Hepatocyte (in vitro differentiated cells): Measurements from ENCODE around the gene GHDC. TPM values are rescaled to one million over a fixed set of nuclear protein-coding genes. Genes with fewer than 3 reads are reported as not detected.
A peak's percentile ranks its signal among the peaks of the same experiment; 100 is the strongest.

Experiments
- DNase-seq: peaks from one replicate; pipeline ENCODE4 v3.0.0-alpha.2; 2016; ENCODE audit warnings: low spot score
- H2AFZ ChIP-seq: fragments of 200-600 bp; sonication (generic); 2 replicates; pipeline ENCODE4 v1.6.0; 2016; ENCODE audit warnings: antibody characterized with exemption, mild to moderate bottlenecking
- H3K27ac ChIP-seq: fragments of 200-600 bp; sonication (generic); 2 replicates; pipeline ENCODE4 v1.5.1; 2016; ENCODE audit warnings: mild to moderate bottlenecking
- H3K27me3 ChIP-seq: fragments of 200-600 bp; sonication (generic); 2 replicates; pipeline ENCODE4 v1.6.1; 2016
- H3K36me3 ChIP-seq: fragments of 200-600 bp; sonication (generic); replicated peaks from 2 replicates; pipeline ENCODE4 v1.5.1; 2016; ENCODE audit warnings: low read depth; ENCODE audit not compliant: insufficient read depth
- H3K4me1 ChIP-seq: fragments of 200-600 bp; sonication (generic); 2 replicates; pipeline ENCODE4 v1.5.1; 2016; ENCODE audit warnings: mild to moderate bottlenecking, moderate library complexity; ENCODE audit not compliant: insufficient read depth
- H3K4me2 ChIP-seq: fragments of 200-600 bp; sonication (generic); 2 replicates; pipeline ENCODE4 v1.6.0; 2016
- H3K4me3 ChIP-seq: fragments of 200-600 bp; sonication (generic); 2 replicates; pipeline ENCODE4 v1.5.1; 2016; ENCODE audit warnings: mild to moderate bottlenecking
- H3K79me2 ChIP-seq: fragments of 200-600 bp; sonication (generic); 2 replicates; pipeline ENCODE4 v1.6.0; 2017; ENCODE audit warnings: mild to moderate bottlenecking
- H3K9me2 ChIP-seq: fragments of 200-600 bp; sonication (generic); replicated peaks from 2 replicates; pipeline ENCODE4 v1.6.0; 2017; ENCODE audit warnings: mild to moderate bottlenecking; ENCODE audit not compliant: insufficient read depth
- H3K9me3 ChIP-seq: fragments of 200-600 bp; sonication (generic); 2 replicates; pipeline ENCODE4 v1.5.1; 2016; ENCODE audit warnings: low read depth, mild to moderate bottlenecking
- H4K20me1 ChIP-seq: fragments of 200-600 bp; sonication (generic); 2 replicates; pipeline ENCODE4 v1.6.0; 2016; ENCODE audit warnings: mild to moderate bottlenecking; ENCODE audit not compliant: insufficient read depth, poor library complexity, severe bottlenecking
- CTCF ChIP-seq: fragments of 200-600 bp; sonication (generic); IDR thresholded peaks from 2 replicates; pipeline ENCODE4 v1.5.1; 2016; ENCODE audit warnings: antibody characterized with exemption, mild to moderate bottlenecking; ENCODE audit not compliant: poor library complexity
- EZH2 ChIP-seq: fragments of 200-600 bp; sonication (generic); IDR thresholded peaks from 2 replicates; pipeline ENCODE4 v1.6.1; 2016; ENCODE audit warnings: antibody characterized with exemption, mild to moderate bottlenecking, borderline replicate concordance
- EZH2phosphoT487 ChIP-seq: fragments of 200-600 bp; sonication (generic); IDR thresholded peaks from one replicate; pipeline ENCODE4 v1.6.1; 2018; ENCODE audit warnings: antibody characterized with exemption, mild to moderate bottlenecking, low read depth, moderate library complexity; ENCODE audit not compliant: unreplicated experiment, severe bottlenecking
- WGBS: methylation state at CpG from one replicate; pipeline ENCODE4 v1.1.6; 2016; ENCODE audit warnings: low lambda C conversion rate; ENCODE audit errors: missing lambda C conversion rate; 5-methylcytosine and 5-hydroxymethylcytosine counted together
- polyA plus RNA-seq: library from polyadenylated mRNA; unstranded; fragments of >200 nt; fragmentation: Nextera tagmentation; extraction: Ambion mirVana; gene quantifications from 2 replicates; pipeline ENCODE4 v1.2.1, GENCODE V29; 2016
- total RNA-seq: library from RNA; depleted of rRNA; stranded (reverse); fragments of >200 nt; gene quantifications from 2 replicates; pipeline ENCODE4 v1.2.3, GENCODE V29; 2014

The GHDC gene
- total and polyA plus RNA-seq, 2 experiments from 2014 or later: 7.0 to 7.2 TPM

- H2AFZ ChIP-seq: peak overlapping the region; percentile 96
These were observed 10.3 kb downstream of the GHDC start for GRCh38 chr17:42183741-42184711.

GRCh38 chr17:42182927-42183734 is 11.2 kb downstream of the GHDC start:
- H3K4me2 ChIP-seq: peak overlapping the region; percentile 95
- H3K36me3 ChIP-seq: no peaks in the 10 kb centered on the region
- H3K27me3 ChIP-seq: peaks cover 54% of the 10 kb centered on the region
- H4K20me1 ChIP-seq: no peaks in the 10 kb centered on the region
- no peak overlapping the region for H3K4me3 ChIP-seq
- no peaks in the 10 kb centered on the region for H3K79me2 ChIP-seq
- H3K27ac ChIP-seq: peak overlapping the region; percentile 87
- peaks cover 17% of the 10 kb centered on the region for H3K4me1 ChIP-seq
- H3K9me2 ChIP-seq: no peaks in the 10 kb centered on the region
- TF ChIP-seq EZH2 (no peak), CTCF (no peak), EZH2phosphoT487 (no peak)
- no peaks in the 10 kb centered on the region for H3K9me3 ChIP-seq
- DNase-seq: peak; percentile 67
- H2AFZ ChIP-seq: peak overlapping the region; percentile 96
- WGBS: 81% methylated on average over 9 of the region's 9 CpGs

More at GRCh38 chr17:42183741-42184711, 10.3 kb downstream of the GHDC start:
- Histone ChIP-seq H3K36me3 (no peaks in the 10 kb centered on the region), H3K4me1 (peaks cover 17% of the 10 kb centered on the region), H3K9me2 (no peaks in the 10 kb centered on the region), H3K79me2 (no peaks in the 10 kb centered on the region), H3K27me3 (peaks cover 52% of the 10 kb centered on the region), H3K4me3 (peak overlapping the region; percentile 67), H3K4me2 (peak overlapping the region; percentile 95), H4K20me1 (no peaks in the 10 kb centered on the region), H3K9me3 (no peaks in the 10 kb centered on the region), H3K27ac (peak overlapping the region; percentile 87)
- WGBS: 9% methylated on average over 72 of the region's 83 CpGs
- no peak for TF ChIP-seq EZH2
- TF ChIP-seq EZH2phosphoT487: no peak
- TF ChIP-seq CTCF: peak; percentile 70
- DNase-seq: peak; percentile 91

GRCh38 chr17:42181851-42182207 is 12.5 kb downstream of the GHDC start:
- DNase-seq: no peak
- 81% methylated on average over 2 of the region's 2 CpGs for WGBS
- TF ChIP-seq EZH2phosphoT487 (no peak), CTCF (no peak), EZH2 (no peak)
- Histone ChIP-seq H3K9me3 (no peaks in the 10 kb centered on the region), H3K9me2 (no peaks in the 10 kb centered on the region), H3K4me3 (no peak overlapping the region), H3K79me2 (no peaks in the 10 kb centered on the region), H2AFZ (no peak overlapping the region), H3K36me3 (no peaks in the 10 kb centered on the region), H3K4me2 (no peak overlapping the region), H4K20me1 (no peaks in the 10 kb centered on the region), H3K4me1 (peaks cover 17% of the 10 kb centered on the region), H3K27ac (no peak overlapping the region), H3K27me3 (peaks cover 54% of the 10 kb centered on the region)
